GM18498 (cell line): Measurements from ENCODE around the gene PER3.
"Not testable (repeated sequence)": the region's sequence is repeated elsewhere in the genome, so short reads cannot be mapped to it uniquely, and the experiment has no call there.

Experiments
- ATAC-seq: cut with Tn5 transposase; IDR thresholded peaks from one replicate; pipeline ENCODE4 v1.9.1; 2021; ENCODE audit warnings: mild to moderate bottlenecking, moderate library complexity; ENCODE audit not compliant: unreplicated experiment

PER3 gene

DNA sequence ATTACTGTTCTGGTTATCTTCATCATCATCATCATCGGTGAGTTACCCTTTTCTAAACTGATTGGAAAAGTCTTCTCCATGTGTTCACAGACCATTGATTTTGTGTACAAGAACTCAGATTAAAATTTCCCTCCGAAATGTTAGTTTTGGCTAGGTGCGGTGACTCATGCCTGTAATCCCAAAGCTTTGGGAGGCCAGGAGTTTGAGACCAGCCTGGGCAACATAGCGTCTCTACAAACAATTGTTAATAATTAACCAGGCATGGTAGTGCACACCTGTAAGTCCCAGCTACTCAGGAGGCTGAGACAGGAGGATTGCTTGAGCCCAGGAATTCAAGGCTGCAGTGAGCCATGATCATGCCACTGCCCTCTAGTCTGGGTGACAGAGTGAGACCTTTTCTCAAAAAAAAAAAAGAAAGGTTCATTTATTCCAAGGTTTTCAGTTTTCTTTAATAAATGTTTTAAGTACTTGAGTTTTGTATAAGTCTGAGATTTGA lies 5.9 kb upstream of the PER3 start:
- ATAC-seq: no peak

DNA sequence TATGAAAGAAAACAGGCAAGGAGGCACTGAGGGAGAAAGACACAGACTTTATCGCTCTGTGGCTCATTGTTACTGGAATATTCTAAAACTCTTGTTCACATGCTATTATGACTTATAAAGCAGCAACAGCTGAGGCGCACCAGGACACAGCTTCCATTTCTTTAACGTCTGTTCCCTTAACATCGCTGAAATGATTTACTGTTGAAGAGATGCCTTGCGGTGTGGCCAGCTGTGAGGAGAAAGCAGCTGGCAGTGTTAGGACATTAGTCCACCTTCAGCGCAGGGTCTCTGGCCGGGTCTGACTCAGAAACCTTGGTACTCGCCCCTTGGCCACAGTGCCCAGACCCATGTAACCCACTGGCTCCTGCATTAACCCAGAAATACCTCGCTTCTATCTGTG lies 3.1 kb upstream of the PER3 start:
- no peak for ATAC-seq

DNA sequence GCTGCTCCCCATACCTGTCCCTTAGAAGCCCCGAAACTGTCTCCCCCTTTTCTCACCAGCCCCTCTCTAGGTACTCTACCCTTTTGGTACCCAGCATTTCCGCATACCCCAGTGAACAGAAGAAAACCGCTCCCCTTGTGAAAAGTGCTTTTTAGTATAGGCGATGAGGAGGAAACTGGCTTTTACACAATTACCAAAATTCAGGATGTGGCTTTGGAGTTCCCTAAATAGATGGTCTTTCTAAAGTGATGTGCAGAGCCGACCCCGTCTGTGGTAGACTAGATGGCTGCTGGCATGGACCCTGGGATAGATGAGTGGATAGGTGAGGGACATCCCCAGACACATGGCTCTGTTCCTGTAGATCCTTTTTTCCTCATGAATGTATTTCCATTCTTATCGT lies 2.6 kb upstream of the PER3 start:
- ATAC-seq: no peak

DNA sequence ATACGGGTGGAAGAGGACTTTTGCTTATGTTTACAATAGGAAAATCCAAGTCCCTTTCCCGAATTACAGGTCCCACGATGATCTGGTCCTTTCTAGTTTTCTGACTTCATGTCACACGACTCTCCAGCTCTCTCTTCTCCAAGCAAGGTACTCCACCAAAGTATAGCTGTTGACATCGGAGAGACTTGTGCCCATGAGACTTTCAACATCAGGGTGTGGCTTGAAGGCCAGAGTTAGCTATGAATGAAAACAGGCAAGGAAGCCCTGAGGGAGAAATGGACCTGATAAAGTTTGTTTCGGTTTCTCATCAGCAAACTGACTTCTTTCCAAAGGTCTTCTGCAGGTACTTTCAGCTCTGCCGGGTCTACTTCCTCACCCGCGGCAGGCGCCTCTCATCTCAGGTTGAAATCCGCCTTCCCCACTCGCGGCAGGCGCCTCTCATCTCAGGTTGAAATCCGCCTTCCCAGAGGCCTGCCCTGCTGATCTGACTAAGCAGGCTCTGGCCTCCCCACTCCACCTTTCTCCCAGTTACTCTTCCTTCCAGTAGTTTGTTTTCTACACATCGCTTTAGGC lies 2.1 kb upstream of the PER3 start:
- ATAC-seq: no peak

DNA sequence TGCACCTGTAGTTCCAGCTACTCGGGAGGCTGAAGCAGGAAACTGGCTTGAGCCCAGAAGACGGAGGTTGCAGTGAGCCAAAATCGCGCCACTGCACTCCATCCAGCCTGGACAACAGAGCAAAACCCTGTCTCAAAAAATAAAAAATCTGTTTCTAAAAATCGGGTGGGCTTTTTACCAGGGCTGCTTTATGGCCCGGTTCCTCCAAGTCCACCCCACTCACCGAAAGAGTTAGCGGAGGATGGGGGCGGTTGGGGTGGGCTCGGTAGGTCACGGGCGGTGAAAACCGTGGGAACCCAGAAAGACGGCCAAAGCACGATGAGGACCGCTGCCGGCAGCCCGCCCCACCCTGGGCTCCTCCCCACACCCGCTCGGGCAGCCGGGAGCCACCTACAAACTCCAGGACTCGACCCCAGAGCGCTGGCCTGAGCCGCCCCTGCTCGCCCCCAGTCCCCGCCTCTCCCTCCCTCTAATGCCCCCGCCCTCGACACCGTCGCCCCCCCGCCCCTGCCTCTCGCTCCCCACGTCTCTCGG lies 846 bp upstream of the PER3 start:
- ATAC-seq: no peak

DNA sequence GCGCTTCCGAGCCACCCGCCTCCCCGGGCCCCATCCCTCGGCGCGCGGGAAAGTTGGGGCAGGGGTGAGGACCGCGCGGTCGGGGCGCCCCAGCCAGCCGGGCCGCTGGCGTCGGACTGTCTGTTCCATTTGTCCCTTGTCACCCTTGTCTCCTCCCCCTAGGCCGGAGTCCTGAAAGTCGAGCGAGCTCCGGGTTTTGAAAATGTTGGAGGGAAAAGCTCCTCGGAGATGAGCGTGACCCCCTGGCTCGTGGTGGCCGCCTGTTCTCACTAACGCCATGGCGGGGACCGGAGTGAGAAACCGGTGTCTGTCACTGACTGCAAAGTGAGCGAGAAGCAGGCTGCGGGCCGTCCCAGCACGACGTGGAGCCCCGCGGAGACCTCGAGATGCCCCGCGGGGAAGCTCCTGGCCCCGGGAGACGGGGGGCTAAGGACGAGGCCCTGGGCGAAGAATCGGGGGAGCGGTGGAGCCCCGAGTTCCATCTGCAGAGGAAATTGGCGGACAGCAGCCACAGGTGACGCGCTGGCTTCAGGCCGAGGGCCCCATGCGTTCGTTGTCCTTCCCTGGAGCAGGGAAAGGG lies 491 bp downstream of the PER3 start:
- ATAC-seq: no peak

DNA sequence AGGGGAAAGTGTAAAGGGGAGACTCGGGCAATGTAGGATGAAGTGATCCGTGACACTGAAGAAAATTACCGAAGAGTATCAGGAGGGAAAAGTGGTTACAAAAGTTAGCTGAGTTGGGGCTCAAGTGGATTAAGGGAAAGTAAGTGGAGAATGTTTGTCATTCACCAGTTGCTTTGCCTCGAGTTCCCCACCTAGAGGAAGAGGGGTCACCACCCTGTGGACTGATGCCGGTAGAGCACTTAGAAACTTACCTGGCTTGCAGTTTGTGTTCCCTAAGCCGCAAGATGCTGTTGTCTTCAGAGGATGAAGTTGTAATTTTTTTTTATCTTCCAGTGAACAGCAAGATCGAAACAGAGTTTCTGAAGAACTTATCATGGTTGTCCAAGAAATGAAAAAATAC lies 1.0 kb downstream of the PER3 start:
- no peak for ATAC-seq

DNA sequence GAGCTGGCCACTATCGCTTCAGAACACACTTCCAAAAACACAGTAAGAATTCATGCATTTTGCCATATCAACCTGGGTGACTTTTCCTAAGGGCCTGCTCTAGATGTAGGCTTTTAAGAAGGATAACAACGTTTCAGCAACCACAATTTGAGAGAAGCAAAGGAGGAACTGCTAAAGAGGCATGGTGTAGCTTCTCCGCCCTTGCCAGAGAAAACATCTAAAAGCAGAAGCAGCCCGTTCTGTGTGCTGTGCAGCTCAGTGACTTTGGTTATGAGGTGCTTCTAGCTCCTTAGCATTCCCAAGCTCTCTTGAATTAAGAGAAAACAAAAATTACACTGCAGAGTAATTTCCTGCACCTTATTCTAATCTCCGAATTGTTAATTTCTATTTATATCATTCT lies 2.7 kb downstream of the PER3 start:
- ATAC-seq: no peak

DNA sequence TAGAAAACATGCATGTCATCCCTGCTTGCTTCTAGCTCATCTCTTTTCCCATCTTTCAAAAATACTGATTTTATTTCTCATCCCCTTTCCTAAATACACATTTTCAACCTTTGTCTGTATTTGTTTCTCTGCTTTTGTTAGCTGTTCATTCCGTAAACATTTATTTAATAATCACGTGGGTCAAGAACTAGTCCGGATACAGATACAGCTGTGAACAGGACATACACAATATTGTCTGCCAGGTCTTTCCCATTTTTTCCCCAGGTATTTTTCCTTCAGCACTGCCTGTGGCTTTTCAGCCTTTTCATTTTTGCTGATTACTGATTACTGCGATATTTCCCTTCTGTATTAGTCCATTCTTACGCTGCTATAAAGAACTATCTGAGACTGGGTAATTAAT lies 5.7 kb downstream of the PER3 start:
- ATAC-seq: no peak

DNA sequence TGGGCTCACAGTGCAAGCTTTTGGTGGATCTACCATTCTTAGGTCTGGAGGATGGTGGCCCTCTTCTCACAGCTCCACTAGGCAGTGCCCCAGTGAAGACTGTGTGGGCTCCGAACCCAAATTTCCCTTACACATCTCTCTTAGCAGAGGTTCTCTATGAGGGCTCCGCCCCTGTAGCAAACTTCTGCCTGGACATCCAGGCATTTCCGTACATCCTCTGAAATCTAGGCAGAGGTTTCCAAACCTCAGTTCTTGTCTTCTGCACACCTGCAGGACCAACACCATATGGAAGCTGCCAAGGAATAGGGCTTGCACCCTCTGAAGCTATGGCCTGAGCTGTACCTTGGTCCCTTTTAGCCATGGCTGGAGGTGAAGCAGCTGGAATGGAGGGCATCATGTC lies 6.9 kb downstream of the PER3 start:
- ATAC-seq: not testable (repeated sequence)

DNA sequence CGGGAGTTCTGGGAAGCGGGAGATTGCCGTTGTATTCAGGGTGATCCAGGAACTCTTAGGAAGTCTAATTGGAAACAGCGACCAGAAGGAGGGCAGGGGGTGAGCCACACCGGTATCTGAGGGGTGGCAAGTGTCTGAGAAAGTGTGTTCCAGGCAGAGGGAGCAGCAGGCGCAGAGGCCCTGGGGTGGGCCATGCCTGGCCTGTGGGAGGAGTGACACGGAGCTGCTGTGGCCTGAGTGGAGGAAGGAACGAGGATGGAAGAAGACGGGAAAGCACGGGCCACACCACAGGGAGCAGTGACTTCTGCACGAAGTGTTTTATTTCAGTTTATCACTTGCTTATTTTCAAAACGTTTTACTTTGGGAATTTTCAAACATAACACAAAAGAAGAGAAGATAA lies 11.3 kb downstream of the PER3 start:
- ATAC-seq: no peak

DNA sequence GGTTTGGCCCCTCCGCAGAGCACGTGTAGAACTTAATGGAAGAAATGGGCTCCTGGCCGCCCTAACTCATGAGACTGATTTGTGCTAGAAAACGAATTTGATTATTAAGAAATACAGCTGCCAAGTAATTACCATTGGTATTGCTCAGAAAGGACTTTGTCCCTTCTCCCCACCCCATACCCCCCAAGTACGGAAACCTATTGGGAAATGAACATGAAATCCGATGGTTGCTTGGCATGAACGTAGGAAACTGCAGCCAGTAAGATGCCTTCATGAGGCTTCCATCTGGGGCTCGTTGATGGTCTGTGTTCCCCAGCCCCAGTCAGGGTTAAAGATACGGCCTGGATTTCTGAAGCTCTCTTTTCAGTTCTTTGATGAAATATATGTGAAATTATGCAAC lies 21.4 kb downstream of the PER3 start:
- no peak for ATAC-seq

DNA sequence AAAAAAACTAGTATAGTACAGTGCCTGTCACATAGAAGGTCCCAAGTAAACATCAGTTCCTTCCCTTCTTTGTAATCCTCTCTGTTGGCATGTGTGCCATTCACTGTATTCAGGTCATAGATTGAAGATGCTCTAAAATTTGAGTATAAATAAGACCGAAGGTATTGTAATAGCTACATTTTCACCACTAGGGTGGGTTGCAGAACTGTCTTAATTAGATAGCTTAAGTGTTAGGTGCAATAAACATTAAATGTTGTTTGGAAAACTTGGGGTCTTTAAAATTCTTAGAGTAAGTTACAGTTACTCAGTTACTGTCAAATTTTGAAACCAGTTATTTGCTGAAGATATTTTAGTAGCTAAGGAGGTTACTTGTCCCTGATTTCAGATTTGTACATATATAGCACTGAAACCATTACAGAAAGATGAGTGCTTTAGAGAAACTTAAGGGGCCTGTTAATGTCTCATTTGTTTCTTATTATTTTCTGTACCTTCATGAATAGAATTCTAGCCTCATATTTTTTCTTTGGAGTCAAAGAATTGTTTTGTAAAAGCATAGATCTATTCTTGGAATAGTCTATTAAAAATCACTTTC lies 24.3 kb downstream of the PER3 start:
- no peak for ATAC-seq

DNA sequence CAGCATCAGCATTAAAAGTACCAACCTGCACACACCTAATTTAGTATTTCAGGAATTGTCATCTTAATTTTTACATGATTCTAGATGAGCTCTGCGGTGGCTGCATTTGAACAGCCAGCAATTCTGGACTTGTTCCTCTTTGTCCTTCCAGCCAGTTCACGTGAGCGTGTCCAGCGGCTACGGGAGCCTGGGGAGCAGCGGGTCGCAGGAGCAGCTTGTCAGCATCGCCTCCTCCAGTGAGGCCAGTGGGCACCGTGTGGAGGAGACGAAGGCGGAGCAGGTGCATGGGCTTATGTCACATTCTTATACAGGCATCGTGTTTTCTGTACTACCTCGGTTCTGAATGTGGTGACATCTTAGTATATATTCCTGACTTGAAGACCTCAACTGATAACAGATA lies 25.7 kb downstream of the PER3 start:
- ATAC-seq: no peak

DNA sequence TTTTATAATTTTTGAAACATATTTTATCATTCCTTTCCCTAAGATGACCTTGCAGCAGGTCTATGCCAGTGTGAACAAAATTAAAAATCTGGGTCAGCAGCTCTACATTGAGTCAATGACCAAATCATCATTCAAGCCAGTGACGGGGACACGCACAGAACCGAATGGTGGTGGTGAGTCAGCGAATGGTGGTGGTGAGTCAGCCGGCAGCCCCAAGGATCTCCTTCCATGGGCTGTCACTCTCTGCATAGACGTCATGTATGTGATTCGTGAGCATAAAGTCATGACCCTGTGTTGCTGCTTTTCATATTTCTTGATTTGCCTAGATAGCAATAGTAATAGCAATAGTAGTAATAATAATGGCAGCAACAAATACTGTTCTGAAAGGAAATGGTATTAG lies 26.3 kb downstream of the PER3 start:
- ATAC-seq: no peak

DNA sequence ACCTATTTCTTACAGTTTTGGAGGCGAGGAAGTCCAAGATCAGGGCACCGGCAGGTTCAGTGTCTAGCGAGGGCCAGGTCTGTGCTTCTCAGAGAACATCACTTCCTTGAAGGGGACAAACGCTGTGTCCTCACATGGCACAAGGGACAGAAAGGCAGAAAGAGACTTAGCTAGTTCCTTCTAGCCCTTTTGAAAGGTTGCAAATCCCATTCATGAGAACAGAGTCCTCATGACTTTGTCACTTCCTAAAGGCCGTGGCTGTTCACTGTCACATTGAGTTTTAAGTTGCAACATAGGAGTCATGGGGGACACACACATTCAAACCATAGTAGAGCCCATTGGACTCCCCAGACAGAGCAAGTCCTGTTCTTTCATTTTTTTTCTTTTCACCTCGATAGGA lies 27.4 kb downstream of the PER3 start:
- ATAC-seq: no peak

DNA sequence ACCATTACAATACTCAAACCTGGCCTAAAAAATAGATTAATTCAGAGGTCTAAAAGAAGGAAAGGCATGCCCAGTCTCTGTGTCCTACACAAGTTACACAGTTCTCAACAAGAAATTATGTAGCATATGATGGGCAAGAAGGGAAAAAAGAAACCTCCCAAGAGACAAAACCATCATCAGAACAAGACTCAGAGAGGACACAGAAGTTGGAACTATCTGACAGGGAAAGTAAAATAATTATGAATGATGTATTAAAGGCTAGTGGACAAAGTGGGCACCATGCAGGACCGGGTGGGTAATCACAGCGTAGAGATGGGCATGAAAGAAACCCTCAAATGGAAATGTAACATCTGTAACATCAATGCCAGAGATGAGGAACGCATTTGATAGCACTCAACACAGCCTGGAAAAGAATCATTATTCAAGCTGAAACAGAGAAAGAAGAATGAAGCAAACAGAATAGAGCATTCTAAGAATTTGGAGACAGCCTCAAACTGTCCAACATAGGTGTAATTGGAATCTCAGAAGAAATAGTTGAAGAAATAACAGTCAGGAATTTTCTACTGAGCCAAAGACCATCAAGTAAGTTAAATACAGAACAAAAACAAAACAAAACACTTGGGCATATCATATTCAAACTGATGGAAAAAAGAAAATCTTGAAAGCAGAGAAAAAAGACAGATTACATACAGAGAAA lies 29.7 kb downstream of the PER3 start:
- no peak for ATAC-seq

DNA sequence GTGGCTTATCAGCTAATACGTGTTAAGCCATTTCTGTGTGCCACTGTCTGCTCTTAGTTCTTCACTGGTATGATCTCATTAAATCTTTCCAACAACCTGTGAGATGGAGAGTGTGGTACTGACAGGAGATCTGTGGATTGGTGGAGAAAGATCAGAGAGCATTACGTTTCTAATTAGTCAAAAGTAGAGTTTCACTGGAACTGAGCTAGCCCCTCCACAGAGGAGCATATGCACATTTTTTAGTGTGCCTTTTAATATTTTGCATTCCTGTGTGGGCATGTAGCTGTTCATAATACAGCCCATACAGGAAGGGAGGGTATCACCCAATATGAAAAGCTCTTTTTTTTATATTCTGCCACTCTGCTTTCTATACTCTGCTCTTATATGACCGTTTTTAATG lies 37.2 kb downstream of the PER3 start:
- no peak for ATAC-seq

DNA sequence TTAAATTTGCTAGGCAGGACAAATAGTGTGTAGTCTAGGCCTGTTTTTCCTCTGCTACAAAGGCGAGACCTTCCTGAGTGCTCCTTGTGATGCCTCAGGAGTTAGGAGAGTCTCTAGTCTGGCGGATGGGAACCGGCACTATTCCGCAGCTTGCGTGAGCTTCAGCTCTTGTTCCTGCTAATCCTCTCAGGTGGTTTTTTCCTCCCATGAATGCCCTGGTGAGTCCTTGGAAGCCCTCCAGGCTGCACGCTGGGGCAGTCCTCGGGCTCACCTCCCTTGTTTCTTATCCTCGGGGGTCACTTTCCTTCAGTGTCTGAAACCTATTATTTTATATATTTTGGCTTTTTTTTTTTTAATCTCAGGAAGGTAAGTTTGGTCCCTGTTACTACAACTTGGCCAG lies 40.6 kb downstream of the PER3 start:
- no peak for ATAC-seq

DNA sequence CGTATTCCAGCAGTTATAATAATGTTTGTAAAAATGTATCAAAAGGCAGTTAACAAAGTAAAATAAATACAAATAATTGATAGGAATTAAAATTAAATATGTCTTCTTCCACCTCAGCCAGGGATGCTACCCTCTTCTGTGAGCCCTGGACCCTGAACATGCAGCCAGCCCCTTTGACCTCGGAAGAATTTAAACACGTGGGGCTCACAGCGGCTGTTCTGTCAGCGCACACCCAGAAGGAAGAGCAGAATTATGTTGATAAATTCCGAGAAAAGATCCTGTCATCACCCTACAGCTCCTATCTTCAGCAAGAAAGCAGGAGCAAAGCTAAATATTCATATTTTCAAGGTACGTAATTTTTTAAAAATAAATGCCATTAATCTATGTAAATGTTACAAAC lies 42.3 kb downstream of the PER3 start:
- ATAC-seq: no peak

DNA sequence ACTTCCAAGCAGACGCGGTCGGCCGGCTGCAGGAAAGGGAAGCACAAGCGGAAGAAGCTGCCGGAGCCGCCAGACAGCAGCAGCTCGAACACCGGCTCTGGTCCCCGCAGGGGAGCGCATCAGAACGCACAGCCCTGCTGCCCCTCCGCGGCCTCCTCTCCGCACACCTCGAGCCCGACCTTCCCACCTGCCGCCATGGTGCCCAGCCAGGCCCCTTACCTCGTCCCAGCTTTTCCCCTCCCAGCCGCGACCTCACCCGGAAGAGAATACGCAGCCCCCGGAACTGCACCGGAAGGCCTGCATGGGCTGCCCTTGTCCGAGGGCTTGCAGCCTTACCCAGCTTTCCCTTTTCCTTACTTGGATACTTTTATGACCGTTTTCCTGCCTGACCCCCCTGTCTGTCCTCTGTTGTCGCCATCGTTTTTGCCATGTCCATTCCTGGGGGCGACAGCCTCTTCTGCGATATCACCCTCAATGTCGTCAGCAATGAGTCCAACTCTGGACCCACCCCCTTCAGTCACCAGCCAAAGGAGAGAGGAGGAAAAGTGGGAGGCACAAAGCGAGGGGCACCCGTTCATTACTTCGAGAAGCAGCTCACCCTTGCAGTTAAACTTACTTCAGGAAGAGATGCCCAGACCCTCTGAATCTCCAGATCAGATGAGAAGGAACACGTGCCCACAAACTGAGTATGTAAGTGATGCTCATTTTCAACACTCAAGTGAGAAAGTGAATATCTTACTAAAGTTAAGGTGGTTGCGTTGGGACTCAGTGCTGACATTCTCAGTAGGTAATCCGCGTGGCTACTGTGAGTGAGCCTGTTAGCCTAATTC lies 43.2 kb downstream of the PER3 start:
- no peak for ATAC-seq
